Natural killer cell (primary cell): ENCODE results near the gene SP2. TPM values are rescaled to one million over a fixed set of nuclear protein-coding genes. Genes with fewer than 3 reads are reported as not detected.

ENCODE experiments used
- ATAC-seq, 3 donors: fragments of 150-1000 bp in 2 of 3; fragments of 200-7000 bp in 1 of 3; cut with Tn5 transposase; 1 replicate in 1 of 3; 2 replicates in 2 of 3; pipeline ENCODE4 v1.10.0; 2021; ENCODE audit warnings: mild to moderate bottlenecking in 2 of 3, moderate library complexity in 2 of 3
- DNase-seq, 2 donors: peaks; one replicate each; pipeline versions ENCODE4 v3.0.0 to v3.0.0-alpha.2; 2013 to 2021; ENCODE audit warnings: mixed read lengths in 1 of 2
- H3K27ac ChIP-seq: one replicate; pipeline ENCODE4 v1.5.1; 2013; ENCODE audit warnings: mild to moderate bottlenecking, low read length
- H3K27me3 ChIP-seq: one replicate; pipeline ENCODE4 v1.6.1; 2013; ENCODE audit warnings: low read length; ENCODE audit not compliant: control insufficient read depth, insufficient read depth
- H3K36me3 ChIP-seq: one replicate; pipeline ENCODE4 v1.6.1; 2013; ENCODE audit warnings: low read length; ENCODE audit not compliant: control insufficient read depth, insufficient read depth
- H3K4me1 ChIP-seq: one replicate; pipeline ENCODE4 v1.6.1; 2013; ENCODE audit warnings: low read length; ENCODE audit not compliant: control insufficient read depth, insufficient read depth
- H3K4me3 ChIP-seq: one replicate; pipeline ENCODE4 v1.5.1; 2013; ENCODE audit warnings: low read length
- H3K9me3 ChIP-seq: one replicate; pipeline ENCODE4 v1.6.1; 2013; ENCODE audit warnings: low read length; ENCODE audit not compliant: control insufficient read depth, insufficient read depth
- H3K27ac Mint-ChIP-seq, 2 donors: one replicate each; pipeline ENCODE4 v1.8.0; 2022; ENCODE audit warnings: mild to moderate bottlenecking in 2 of 2, mixed read lengths in 2 of 2, moderate library complexity in 1 of 2
- H3K27me3 Mint-ChIP-seq, 2 donors: one replicate each; pipeline ENCODE4 v1.8.0; 2022; ENCODE audit warnings: low read depth in 2 of 2, mixed read lengths in 2 of 2
- H3K36me3 Mint-ChIP-seq: one replicate; pipeline ENCODE4 v1.8.0; 2022; ENCODE audit warnings: mixed read lengths
- H3K4me1 Mint-ChIP-seq, 2 donors: one replicate each; pipeline ENCODE4 v1.8.0; 2022; ENCODE audit warnings: mixed read lengths in 2 of 2
- H3K4me3 Mint-ChIP-seq: one replicate; pipeline ENCODE4 v1.8.0; 2022; ENCODE audit warnings: mild to moderate bottlenecking, moderate library complexity, mixed read lengths
- H3K9me3 Mint-ChIP-seq, 2 donors: one replicate each; pipeline ENCODE4 v1.8.0; 2022; ENCODE audit warnings: mixed read lengths in 2 of 2
- WGBS: methylation state at CpG from one replicate; pipeline ENCODE4 v1.1.7; 2013; ENCODE audit warnings: missing lambda C conversion rate; ENCODE audit not compliant: insufficient coverage; 5-methylcytosine and 5-hydroxymethylcytosine counted together
- intact Hi-C: fragments of 100-400 bp; cut with micrococcal nuclease; formaldehyde crosslinking; loops from one replicate; pipeline ENCODE4 v1.14.2; 2022
- total RNA-seq, 4 donors: library from RNA; stranded (reverse); fragments of 120-200 nt in 1 of 4; gene quantifications; one replicate each; pipeline versions ENCODE4 v1.2.3 to v1.2.4, GENCODE V29; 2013 to 2022
- TF ChIP-seq, protein P1 (sequence below): fragments of 200-600 bp; IDR thresholded peaks from one replicate; pipeline ENCODE4 v1.8.0; 2022; ENCODE audit warnings: antibody characterized with exemption

SP2 gene
- total RNA-seq, 3 donors from 2014 or later (not counting 1 experiment from before 2014, with no cell fraction given): 29.4 to 44.1 (median 33.1) TPM

GRCh38 chr17:47950448-47950847 is 54.4 kb downstream of the SP2 start:
- H3K4me3 Mint-ChIP-seq: no peak overlapping the region
- H3K27me3 Mint-ChIP-seq: no peaks in the 10 kb centered on the region
- Histone ChIP-seq H3K27me3 (no peaks in the 10 kb centered on the region), H3K9me3 (no peaks in the 10 kb centered on the region), H3K36me3 (peaks cover 6% of the 10 kb centered on the region), H3K27ac (no peak overlapping the region), H3K4me3 (no peak overlapping the region), H3K4me1 (peaks cover 28% of the 10 kb centered on the region)
- intact Hi-C loops: no loop called here
- DNase-seq (no peak), ATAC-seq (no peak)
- H3K27ac Mint-ChIP-seq: no peak overlapping the region
- H3K9me3 Mint-ChIP-seq: no peaks in the 10 kb centered on the region
- peaks cover 11 to 22% of the 10 kb centered on the region in 2 donors for H3K4me1 Mint-ChIP-seq
- WGBS: 79% methylated on average over 3 of the region's 4 CpGs
- no peaks in the 10 kb centered on the region for H3K36me3 Mint-ChIP-seq
- TF ChIP-seq, protein P1, sequence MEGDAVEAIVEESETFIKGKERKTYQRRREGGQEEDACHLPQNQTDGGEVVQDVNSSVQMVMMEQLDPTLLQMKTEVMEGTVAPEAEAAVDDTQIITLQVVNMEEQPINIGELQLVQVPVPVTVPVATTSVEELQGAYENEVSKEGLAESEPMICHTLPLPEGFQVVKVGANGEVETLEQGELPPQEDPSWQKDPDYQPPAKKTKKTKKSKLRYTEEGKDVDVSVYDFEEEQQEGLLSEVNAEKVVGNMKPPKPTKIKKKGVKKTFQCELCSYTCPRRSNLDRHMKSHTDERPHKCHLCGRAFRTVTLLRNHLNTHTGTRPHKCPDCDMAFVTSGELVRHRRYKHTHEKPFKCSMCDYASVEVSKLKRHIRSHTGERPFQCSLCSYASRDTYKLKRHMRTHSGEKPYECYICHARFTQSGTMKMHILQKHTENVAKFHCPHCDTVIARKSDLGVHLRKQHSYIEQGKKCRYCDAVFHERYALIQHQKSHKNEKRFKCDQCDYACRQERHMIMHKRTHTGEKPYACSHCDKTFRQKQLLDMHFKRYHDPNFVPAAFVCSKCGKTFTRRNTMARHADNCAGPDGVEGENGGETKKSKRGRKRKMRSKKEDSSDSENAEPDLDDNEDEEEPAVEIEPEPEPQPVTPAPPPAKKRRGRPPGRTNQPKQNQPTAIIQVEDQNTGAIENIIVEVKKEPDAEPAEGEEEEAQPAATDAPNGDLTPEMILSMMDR: no peak

DNA sequence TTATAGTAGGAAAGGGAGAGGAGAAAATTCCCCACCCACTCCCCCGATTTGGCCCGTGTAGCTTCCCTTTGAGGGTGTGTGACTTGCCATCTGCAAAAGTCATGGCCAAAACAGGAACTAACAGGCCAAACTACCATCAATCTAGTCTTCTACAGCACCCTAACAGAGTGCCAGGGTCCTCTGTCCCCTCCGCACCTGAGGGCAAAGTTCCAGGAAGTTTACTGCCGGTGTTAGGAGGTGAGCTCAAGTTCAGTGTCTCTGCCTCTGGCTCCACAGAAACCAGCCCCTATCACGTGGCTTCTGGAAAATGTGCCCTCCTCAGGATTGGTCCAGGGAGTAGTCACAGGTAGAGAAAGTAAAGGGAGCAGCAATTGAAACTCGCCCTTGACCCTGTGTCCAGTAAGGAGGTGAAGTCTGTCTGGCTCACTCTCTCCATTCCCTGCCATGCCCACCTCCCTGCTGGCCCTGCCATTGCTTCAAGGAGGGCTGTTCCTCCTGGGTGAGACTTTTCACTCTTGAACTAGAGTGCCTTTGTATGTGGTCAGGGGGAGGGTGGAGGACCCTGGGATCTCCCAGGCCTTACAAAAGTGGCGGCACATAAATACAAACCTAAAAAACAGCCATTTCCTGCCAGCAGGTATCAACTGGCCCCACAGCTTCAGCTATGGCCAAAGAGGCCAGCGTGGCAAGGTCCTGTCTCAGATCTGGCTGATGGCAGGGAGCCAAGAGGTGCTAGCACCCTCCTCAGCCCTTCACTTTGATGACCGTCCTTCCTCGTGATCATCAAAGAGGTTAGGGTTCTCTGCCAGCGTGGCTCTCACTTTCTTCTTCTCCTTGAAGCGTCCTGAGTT is 56.4 kb downstream of the SP2 start:
- Mint-ChIP-seq H3K27ac (no peak overlapping the region), H3K36me3 (no peaks in the 10 kb centered on the region), H3K9me3 (no peaks in the 10 kb centered on the region), H3K4me3 (no peak overlapping the region), H3K4me1 (peaks cover 8 to 13% of the 10 kb centered on the region in 2 donors), H3K27me3 (no peaks in the 10 kb centered on the region)
- no peaks in the 10 kb centered on the region for H3K27me3 ChIP-seq
- no peak overlapping the region for H3K27ac ChIP-seq
- no peaks in the 10 kb centered on the region for H3K9me3 ChIP-seq
- no peaks in the 10 kb centered on the region for H3K36me3 ChIP-seq
- TF ChIP-seq, protein P1: no peak
- DNase-seq (no peak), ATAC-seq (no peak)
- 56% methylated on average over 12 of the region's 12 CpGs for WGBS
- no peak overlapping the region for H3K4me3 ChIP-seq
- H3K4me1 ChIP-seq: peaks cover 21% of the 10 kb centered on the region
- intact Hi-C loops: no loop called here

- Histone ChIP-seq H3K9me3 (no peaks in the 10 kb centered on the region), H3K4me1 (peaks cover 19% of the 10 kb centered on the region), H3K4me3 (no peak overlapping the region), H3K27ac (no peak overlapping the region), H3K27me3 (no peaks in the 10 kb centered on the region), H3K36me3 (no peaks in the 10 kb centered on the region)
- no peak overlapping the region for H3K4me3 Mint-ChIP-seq
- H3K36me3 Mint-ChIP-seq: no peaks in the 10 kb centered on the region
- H3K27me3 Mint-ChIP-seq: no peaks in the 10 kb centered on the region
- ATAC-seq (no peak), DNase-seq (no peak)
- TF ChIP-seq, protein P1: no peak
- no peak overlapping the region for H3K27ac Mint-ChIP-seq
- intact Hi-C loops: no loop called here
- H3K4me1 Mint-ChIP-seq: peaks cover 8 to 10% of the 10 kb centered on the region in 2 donors
- H3K9me3 Mint-ChIP-seq: no peaks in the 10 kb centered on the region
Observed at GRCh38 chr17:47953909-47954308, 57.9 kb downstream of the SP2 start.
